Adrenal gland (tissue), 12 donors: ENCODE data around the gene KIF5C. TPM values are rescaled to one million over a fixed set of nuclear protein-coding genes. Genes with fewer than 3 reads are reported as not detected.

Experiments used
- DNase-seq, 7 donors: peaks; one replicate each; pipeline ENCODE4 v3.0.0-alpha.2; 2019 to 2020
- H3K27ac ChIP-seq, 5 donors: fragments of 200-600 bp; sonication (generic) in 4 of 5; 1 replicate in 3 of 5; 2 replicates in 2 of 5; pipeline versions ENCODE4 v1.5.1 to v1.8.0; 2016 to 2020; ENCODE audit warnings: mild to moderate bottlenecking in 1 of 5
- H3K27me3 ChIP-seq: fragments of 200-600 bp; 2 replicates; pipeline ENCODE4 v1.8.0; 2021
- H3K36me3 ChIP-seq, 2 donors: fragments of 200-600 bp; replicated peaks in 1 of 2; 1 replicate in 1 of 2; 2 replicates in 1 of 2; pipeline versions ENCODE4 v1.5.1 to v1.8.0; 2018 to 2022
- H3K4me1 ChIP-seq, 2 donors: fragments of 200-600 bp; replicated peaks in 1 of 2; 1 replicate in 1 of 2; 2 replicates in 1 of 2; pipeline versions ENCODE4 v1.5.1 to v1.8.0; 2018 to 2021
- H3K4me3 ChIP-seq, 4 donors: fragments of 200-600 bp; sonication (generic) in 3 of 4; one replicate each; pipeline ENCODE4 v1.5.1; 2016 to 2018
- H3K9me3 ChIP-seq, 3 donors: fragments of 200-600 bp; sonication (generic) in 1 of 3; replicated peaks in 1 of 3; 1 replicate in 2 of 3; 2 replicates in 1 of 3; pipeline versions ENCODE4 v1.5.1 to v1.8.0; 2016 to 2021
- CTCF ChIP-seq, 6 experiments: fragments of 450-650 bp in 4 of 6; fragments of 200-600 bp in 2 of 6; sonication (generic) in 1 of 6; IDR thresholded peaks; 1 replicate in 5 of 6; 2 replicates in 1 of 6; pipeline versions ENCODE4 v1.5.1 to v1.8.0; 2016 to 2021; ENCODE audit warnings: antibody characterized with exemption in 6 of 6, mild to moderate bottlenecking in 2 of 6, moderate library complexity in 1 of 6
- POLR2A ChIP-seq, 2 donors: fragments of 450-650 bp; IDR thresholded peaks; one replicate each; pipeline ENCODE4 v1.6.1; 2017; ENCODE audit warnings: antibody characterized with exemption in 2 of 2, mild to moderate bottlenecking in 2 of 2, moderate library complexity in 1 of 2
- WGBS, 4 donors: extraction: QIAGEN DNeasy Blood & Tissue Kit in 2 of 4; methylation state at CpG; one replicate each; pipeline versions ENCODE4 v1.1.5 to v1.1.7; 2013 to 2017; 5-methylcytosine and 5-hydroxymethylcytosine counted together
- intact Hi-C, 2 donors: fragments of 100-400 bp; cut with DNase I; formaldehyde crosslinking; loops; one replicate each; pipeline versions ENCODE4 v1.14.1 to v1.15.0; 2022 to 2023
- polyA plus RNA-seq, 3 donors: library from polyadenylated mRNA; stranded (reverse); fragments of 200-250 nt in 2 of 3; fragments of 350-450 nt in 1 of 3; fragmentation: Illumina TruSeq in 1 of 3; extraction: RNeasy Lipid Tissue Mini Kit (QIAGEN cat#74804) in 1 of 3; gene quantifications; one replicate each; pipeline ENCODE4 v1.2.3, GENCODE V29; 2013 to 2014
- total RNA-seq, 9 donors: library from RNA; depleted of rRNA in 4 of 9; stranded (reverse); fragments of >200 nt in 4 of 9; fragments of 120-200 nt in 1 of 9; fragmentation: NEBNext Ultra II Directional in 1 of 9; extraction: Animal tissue kit (Norgen Biotek cat#: 25700) in 1 of 9; gene quantifications; one replicate each; pipeline versions ENCODE4 v1.1.0 to v1.2.4, GENCODE V29; 2013 to 2023
- donor health status: healthy with polysubstance abuse.
- donor health status: Bipolar disorder and iron deficiency.
- donor health status: DM: yes; HTN: yes; CAD: no.
- donor health status: DM: no; HTN: no; CAD: no.
- donor health status: DM: no; HTN: no; CAD: no.
- donor health status: DM: yes; HTN: yes; CAD: no.

KIF5C gene
- total and polyA plus RNA-seq, 12 donors: 9.1 to 62.1 (median 19.3) TPM

- H3K27me3 ChIP-seq: no peaks in the 10 kb centered on the region
- no peak overlapping the region for H3K4me3 ChIP-seq
- no peak for TF ChIP-seq POLR2A (IDR thresholded peaks at IDR 0.05)
- TF ChIP-seq CTCF (IDR thresholded peaks at IDR 0.05): no peak
- no peaks in the 10 kb centered on the region for H3K36me3 ChIP-seq
- H3K9me3 ChIP-seq: no peaks in the 10 kb centered on the region
- H3K4me1 ChIP-seq: peaks cover 0 to 8% of the 10 kb centered on the region in 2 donors
- intact Hi-C loops: no loop called here
- WGBS, 4 donors: 76 to 83% (median 79%) methylated on average over 4 of the region's 4 CpGs
- no peak for DNase-seq
- no peak overlapping the region for H3K27ac ChIP-seq
Measured at GRCh38 chr2:148903979-148904378, 29.0 kb downstream of the KIF5C start.

- no peaks in the 10 kb centered on the region for H3K36me3 ChIP-seq
- intact Hi-C loops: no loop called here
- H3K4me3 ChIP-seq: no peak overlapping the region
- H3K4me1 ChIP-seq: peaks cover 0 to 14% of the 10 kb centered on the region in 2 donors
- no peak for DNase-seq
- no peak overlapping the region for H3K27ac ChIP-seq
- WGBS, 4 donors: 86 to 98% (median 95%) methylated on average over 4 of the region's 4 CpGs
- TF ChIP-seq POLR2A (IDR thresholded peaks at IDR 0.05) (no peak), CTCF (IDR thresholded peaks at IDR 0.05) (no peak)
- no peaks in the 10 kb centered on the region for H3K9me3 ChIP-seq
- H3K27me3 ChIP-seq: no peaks in the 10 kb centered on the region
Measured at GRCh38 chr2:148906124-148906523, 31.1 kb downstream of the KIF5C start.

- Histone ChIP-seq H3K9me3 (no peaks in the 10 kb centered on the region), H3K4me1 (peaks cover 0 to 14% of the 10 kb centered on the region in 2 donors), H3K27me3 (no peaks in the 10 kb centered on the region), H3K4me3 (no peak overlapping the region), H3K27ac (no peak overlapping the region), H3K36me3 (no peaks in the 10 kb centered on the region)
- intact Hi-C loops: no loop called here
- DNase-seq: no peak
- 91 to 97% (median 94%) methylated on average over 5 of the region's 5 CpGs for WGBS, 4 donors
- TF ChIP-seq CTCF (IDR thresholded peaks at IDR 0.05) (no peak), POLR2A (IDR thresholded peaks at IDR 0.05) (no peak)
Measured at GRCh38 chr2:148907085-148907785, 32.2 kb downstream of the KIF5C start.

- Histone ChIP-seq H3K27me3 (no peaks in the 10 kb centered on the region), H3K4me3 (peak overlapping the region in 1 of 4 donors; percentile 20), H3K9me3 (no peaks in the 10 kb centered on the region), H3K4me1 (peaks cover 0 to 14% of the 10 kb centered on the region in 2 donors), H3K27ac (peak overlapping the region in 4 of 5 donors; percentile 23 to 65 (median 55)), H3K36me3 (no peaks in the 10 kb centered on the region)
- intact Hi-C loops: no loop called here
- DNase-seq: peak; percentile 84 to 94 (median 91)
- WGBS, 4 donors: 25 to 32% (median 27%) methylated on average over 8 of the region's 8 CpGs
- TF ChIP-seq POLR2A (IDR thresholded peaks at IDR 0.05): no peak
- no peak for TF ChIP-seq CTCF (IDR thresholded peaks at IDR 0.05)
Measured at GRCh38 chr2:148909114-148909513, 34.1 kb downstream of the KIF5C start.
